ENCODE measurements around the gene LTBP2. TPM values are rescaled to one million over a fixed set of nuclear protein-coding genes. Genes with fewer than 3 reads are reported as not detected.

The LTBP2 gene
- total RNA-seq, 1 donor from 2014 or later, result 0.94 TPM

DNA sequence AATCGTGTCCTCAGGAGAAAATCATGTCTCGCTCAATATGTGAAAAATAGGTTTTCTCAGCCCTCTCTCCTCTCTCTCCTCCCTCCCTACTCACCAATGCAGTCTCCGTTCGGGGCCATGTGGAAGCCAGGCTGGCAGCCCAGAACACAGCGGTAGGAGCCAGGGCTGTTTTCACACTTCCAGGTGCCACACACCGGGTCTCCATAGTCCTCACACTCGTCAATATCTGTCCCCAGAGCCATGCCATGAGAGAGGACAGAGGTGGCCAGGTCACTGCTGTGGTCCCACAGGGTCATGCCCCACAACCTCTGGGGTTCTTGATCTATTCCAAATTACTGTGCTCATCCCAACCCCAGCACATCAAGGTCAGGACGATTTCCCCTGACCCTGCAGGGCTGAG is 105.0 kb downstream of the LTBP2 start:
- no peak for DNase-seq

DNA sequence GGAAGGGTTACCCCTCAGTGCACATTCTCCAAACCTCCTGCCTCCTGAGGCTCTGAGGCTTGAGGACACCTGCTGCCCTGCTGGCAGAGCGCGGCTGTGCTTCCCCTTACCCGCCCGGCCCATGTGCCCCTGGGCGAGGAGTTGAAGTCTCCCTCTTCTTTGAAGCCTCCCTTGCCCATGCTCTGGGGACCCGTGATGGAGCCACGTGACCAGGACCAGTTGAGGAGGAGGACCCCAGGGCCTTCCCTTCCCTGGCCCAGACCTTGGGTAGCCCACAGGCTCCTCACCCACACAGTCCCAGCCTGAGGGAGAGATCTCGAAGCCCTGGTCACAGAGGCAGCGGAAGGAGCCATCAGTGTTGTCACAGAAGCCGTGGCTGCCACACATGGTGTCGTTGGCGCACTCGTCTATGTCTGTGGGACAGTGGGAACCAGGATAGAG is 105.6 kb downstream of the LTBP2 start:
- no peak for DNase-seq

DNA sequence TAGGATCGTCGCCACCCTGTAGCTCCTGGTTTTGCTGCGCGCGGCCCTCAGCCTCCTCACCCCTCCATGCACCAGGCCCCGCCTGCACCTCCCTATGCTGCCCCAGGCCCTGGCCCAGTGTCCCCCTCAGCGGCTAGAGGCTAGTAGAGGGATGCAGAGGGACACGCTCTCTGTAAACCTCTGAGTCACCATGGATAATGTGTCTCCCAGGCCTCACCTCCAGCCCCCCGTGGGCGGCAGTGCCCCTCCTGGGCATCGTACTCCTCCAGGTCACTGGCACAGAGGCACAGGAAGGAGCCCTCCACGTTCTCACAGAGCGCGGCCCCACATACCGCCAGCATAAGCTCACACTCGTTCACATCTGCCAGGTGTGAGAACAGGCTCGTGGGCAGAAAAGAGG is 106.2 kb downstream of the LTBP2 start:
- DNase-seq, result no peak

DNA sequence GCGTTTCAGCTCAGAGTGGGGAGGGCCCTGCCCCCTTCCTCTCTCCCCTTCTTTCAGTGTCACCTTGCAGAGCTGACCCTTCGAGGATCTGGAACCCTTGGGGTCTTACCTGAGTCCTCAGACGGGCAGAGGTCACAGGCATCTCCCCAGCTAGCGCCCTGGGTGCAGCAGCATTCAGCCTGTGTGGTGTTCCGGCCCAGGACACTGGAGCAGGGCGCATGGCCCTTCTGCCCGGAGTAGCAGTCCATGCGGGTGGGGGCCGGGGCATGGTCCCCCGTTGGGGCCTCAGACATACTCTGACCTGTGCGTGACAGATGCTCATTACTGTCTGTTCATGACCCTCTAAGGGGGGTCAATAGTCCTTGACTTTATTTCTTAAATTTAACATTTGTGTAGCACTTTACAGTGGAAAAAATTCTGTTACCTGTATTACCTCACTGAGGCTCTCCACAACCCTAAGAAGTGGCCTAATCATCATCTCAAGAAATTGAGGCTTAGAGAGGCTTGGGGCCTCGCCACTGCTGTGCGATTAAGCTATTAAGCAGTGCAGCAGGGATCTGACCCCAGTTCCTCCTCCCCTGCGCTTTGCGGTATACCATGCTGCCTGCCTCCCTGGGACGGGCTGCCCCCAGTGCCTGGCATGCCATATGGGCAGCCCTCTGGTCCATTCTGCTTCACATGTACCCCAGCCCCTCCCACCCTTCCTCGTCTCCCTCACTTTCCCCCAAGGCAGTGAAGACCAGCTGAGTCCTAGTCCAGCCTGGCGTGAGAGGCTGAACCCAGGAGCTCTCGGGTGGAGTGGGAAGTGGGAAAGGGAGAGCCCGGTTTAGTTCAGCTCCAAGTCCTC is 106.9 kb downstream of the LTBP2 start:
- DNase-seq, result no peak

DNA sequence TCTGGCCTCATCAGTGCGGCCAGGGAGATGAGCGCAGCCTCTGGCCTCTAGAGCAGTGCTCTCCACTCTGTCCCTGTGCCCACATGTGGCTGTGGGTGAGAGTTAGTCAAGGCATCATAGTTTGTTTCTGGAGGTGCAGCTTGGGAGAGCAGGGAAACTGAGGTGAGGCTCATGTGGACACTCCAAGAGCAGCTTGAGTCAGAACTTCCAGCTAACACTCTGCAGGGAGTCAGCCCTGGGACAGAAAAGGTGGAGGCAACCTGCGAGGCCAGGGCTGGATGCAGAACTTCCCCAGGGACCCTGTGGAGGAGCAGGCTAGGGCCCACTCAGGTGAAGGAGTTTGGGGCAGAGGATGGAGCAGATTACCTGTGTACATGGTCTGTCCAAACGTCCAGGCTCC is 107.6 kb downstream of the LTBP2 start:
- DNase-seq, result no peak

DNA sequence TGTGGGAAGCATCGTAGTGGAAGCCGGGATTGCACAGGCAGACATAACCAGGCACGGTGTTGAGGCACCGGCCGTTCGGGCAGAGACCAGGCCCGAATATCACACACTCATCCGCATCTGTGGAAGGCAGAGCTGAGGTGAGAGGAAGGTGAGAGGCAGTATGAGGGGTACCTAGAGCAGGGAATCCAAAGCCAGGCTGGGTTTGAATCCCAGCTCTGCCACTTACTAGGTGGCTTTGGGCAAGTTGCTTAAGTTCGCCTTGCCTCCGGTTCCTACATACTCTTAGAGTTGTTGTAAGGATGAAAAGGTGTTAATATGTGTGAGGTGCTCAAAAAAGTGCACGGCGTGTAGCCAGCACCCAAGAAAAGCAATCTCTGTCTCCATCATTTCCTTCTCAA is 108.1 kb downstream of the LTBP2 start:
- DNase-seq, result no peak

DNA sequence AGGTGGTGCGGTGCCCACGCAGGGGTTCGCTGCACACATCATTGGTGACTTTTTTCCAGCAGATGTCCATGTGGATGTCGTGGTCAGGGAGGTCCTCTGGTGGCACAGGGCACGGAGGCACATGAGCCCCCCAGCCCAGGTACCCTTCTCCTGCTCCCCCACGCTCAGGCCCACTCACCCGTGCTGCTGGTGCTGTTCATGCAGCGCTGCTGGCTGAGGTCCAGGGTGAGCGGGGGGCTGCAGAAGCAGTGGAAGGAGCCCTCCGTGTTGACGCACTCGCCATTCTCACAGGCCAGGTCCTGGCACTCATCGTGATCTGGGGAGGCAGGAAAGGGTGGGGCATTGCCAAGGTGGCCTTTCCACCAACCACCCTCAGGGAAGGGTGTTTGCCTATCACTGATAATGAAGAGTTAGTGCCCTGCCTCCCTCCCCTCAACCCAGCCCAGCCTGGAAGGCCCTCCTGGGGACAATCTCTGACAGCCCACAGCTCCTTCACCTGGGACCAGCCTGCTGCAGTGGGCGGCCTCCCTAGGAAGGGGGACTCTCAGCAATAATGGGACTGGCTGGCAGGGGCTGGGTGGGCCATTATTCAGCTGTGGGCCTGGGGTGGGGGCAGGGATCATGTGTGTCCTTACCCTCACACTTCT is 108.6 kb downstream of the LTBP2 start:
- no peak for DNase-seq

DNA sequence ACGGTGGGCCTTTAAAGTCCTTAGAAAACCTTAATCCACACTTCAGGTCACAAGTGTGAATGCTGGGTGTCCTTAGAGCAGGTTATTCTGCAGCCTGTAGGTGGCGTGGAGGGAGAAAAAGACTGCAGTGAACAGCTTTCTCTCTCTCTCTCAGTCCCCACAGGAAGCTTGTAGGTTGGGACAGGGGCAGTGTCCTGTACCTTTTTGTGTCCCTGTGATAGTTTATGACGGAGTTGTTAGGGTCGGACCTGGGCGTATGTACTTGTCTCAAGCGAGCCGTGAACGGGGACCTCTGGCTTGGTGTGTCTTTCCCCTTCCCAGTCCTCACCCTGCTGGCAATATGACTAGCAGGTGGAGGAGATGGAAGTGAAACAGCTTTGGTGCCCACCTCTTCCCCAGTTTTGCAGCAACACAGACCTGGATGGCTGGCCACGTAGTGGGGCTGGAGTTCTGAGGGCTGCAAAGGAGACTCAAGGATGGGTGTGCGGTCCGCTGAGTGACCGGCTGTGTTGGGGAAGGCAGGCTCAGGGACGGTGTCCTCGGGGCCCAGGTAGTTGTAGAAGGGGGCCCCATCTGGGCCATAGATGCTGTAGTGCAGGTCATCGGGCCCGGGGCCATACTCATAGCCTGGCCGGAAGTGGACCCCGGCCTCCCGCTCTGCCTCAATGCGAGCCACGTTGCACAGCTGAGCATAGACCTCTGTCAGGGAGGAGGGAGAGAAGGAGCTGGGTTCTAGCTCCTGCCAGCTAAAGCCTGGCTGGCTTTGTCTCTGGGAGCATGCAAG is 109.6 kb downstream of the LTBP2 start:
- peak; percentile 9 for DNase-seq

DNA sequence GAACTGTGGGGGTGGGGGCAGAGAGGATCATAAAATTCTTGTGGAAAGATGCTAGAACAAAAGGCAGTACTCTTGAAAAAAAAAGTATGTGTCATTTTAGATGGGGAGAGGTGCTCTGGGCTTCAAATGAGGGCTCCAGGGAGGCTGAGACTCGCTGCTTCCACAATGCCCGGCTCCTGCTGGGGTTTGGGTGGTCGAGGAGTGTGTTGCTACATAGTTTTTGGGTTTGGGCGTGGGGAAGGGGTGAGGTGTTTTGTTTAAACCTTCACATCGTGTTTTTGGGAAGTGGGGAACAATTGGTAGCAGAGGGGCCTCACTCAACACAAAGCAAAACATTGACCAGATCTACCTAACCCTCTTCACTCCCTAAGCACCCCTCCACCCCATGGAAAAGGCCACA is 110.3 kb downstream of the LTBP2 start:
- no peak for DNase-seq

DNA sequence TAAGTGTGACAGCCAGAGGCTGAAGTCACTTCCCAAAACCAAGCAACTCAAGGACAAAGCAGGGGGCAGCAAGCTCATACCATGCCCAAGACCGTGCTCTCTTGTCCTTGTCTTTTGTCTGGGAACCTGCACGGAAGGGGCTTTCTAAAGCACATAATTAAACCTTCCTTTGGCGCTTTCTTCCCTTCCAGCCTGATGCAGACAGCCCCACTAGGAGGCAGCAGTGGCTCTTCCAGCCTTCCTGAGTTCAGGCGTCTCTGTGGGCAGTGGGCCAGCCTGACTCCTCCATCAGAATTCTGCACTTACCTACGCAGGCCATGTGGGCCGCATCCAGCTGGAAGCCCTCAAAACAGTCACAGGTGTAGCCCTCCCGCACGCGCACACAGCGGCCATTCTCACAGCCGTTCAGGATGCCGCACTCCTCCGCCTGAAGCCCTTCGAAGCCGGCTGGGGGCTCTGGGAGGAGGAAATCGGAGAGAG is 110.9 kb downstream of the LTBP2 start:
- DNase-seq, result peak; percentile 35

DNA sequence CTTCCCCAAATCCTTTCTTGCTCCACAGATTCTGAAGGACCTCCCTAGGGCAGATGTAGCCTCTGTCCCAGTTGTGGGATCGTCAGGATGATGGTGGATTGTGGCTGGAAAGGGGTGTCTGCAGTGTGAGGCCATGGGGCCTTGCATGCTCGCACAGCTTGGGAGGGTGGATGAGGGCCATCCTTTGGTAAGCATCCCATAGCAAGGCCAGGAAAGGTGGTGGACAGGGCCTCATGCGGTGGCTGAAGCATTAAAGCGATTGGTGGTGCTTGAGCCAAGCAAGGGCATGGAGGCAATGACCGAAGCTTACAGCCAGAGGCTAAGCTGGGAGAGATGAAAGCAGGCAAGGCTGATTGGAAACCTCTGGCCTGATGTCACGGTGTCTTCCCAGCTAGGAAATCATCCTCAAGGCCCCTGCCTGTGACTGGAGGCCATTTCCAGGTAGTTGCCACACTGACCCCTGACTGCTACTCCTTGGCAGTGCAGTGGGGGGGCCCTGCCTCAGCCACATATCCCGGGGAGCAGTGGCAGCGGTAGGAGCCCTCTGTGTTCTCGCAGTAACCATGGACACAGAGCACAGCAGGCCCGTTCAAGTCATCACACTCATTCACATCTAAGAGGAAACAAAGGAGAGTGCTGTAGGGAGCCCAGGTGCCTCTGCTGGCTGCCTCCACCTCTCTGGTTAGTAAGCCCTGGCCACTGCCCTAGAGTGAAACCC is 111.5 kb downstream of the LTBP2 start:
- no peak for DNase-seq

DNA sequence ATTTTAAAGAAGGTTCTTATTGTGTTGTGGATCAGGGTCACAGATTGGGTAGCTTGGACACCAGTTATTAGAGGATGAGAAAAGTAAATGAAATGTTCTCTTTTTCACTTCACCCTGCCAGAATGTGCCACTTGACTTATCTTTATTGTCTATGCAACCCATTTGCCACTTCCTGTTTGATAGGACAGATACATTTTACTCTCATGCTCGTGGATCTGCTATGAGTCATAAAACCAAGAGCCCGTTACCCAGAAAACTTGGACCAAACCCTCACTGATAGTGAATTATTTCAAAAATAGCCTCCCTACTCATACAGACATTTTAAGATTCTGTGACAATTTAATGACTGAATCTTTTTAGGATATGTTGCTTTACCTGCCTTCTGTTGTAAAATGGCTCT is 116.7 kb downstream of the LTBP2 start:
- DNase-seq, result no peak

DNA sequence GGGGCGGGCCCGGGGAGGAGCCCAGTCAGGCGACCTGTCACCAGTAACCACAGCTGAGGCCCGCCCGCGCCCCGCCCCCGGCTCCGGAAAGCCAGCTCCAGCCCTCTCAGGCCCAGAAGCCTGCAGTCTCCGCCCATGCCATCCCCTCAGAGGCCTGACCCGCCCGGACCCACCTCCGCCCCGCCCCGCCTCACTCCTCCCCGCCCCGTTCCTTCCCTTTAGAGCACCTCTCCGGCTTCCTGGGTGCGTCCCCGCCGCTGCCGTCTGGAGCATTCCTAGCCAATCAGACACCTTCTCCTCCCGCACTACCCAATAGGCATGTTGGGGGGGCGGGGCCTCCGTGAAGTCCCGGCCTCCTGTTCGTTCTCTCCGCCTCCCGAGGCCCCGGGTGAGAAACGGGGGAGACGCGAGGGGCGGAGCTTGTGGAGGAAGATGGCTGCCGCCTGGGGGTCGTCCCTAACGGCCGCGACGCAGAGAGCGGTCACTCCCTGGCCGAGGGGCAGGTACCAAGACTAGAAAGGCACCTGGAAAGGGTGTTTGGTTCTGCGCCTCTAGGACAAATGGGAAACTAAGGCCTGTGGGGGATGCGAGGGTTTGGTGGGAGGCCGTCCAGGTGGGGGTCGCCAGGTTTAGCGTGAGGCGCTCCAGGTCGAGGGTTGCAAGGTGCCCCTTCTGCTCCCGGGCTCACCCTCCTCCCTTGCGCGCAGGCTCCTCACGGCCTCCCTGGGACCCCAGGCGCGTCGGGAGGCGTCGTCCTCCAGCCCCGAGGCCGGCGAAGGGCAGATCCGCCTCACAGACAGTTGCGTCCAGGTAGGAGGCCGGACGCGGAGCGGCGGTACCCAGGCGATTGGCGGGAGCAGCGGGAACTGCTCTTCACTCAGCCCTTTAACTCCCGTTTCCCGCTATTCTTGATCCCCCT is 118.4 kb downstream of the LTBP2 start, which contains the start of gene ISCA2:
Gene ISCA2 (plus strand): TSS at position 423 of the 919 bp plus-strand sequence. CDS start 10 bp downstream, at position 433.
- DNase-seq, result peak; percentile 99

DNA sequence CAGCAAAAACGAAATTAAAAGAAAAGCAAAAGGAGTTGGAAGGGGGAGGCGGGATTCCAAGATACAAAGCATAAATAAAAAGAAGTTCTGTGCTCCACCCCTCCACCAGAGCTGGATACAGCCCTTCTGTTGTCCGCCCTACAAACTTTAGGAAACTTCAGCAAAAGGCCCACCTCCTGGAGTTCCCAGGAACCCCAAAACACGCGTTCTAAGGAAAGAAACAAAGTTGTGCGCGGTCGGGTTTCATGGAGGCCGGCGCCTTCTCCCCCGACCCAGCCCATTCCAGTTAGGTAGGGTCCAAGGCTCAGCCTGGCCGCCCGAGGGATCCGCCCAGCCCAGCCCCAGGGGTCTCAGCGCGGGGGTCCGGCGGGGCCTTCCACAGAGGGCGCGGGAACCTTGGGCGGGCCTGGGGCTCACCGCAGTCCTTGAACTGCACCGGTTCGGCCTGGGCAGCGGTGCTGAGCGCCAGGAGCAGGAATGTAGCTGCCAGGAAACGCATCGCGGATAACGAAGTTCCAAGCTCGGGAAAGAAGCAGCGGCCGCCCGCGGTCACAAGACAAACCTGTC is 119.2 kb downstream of the LTBP2 start, which contains the start of gene NPC2:
Gene NPC2 (minus strand): TSS at position 530 of the 567 bp plus-strand sequence. CDS start 31 bp downstream, at position 499.
- DNase-seq, result no peak

DNA sequence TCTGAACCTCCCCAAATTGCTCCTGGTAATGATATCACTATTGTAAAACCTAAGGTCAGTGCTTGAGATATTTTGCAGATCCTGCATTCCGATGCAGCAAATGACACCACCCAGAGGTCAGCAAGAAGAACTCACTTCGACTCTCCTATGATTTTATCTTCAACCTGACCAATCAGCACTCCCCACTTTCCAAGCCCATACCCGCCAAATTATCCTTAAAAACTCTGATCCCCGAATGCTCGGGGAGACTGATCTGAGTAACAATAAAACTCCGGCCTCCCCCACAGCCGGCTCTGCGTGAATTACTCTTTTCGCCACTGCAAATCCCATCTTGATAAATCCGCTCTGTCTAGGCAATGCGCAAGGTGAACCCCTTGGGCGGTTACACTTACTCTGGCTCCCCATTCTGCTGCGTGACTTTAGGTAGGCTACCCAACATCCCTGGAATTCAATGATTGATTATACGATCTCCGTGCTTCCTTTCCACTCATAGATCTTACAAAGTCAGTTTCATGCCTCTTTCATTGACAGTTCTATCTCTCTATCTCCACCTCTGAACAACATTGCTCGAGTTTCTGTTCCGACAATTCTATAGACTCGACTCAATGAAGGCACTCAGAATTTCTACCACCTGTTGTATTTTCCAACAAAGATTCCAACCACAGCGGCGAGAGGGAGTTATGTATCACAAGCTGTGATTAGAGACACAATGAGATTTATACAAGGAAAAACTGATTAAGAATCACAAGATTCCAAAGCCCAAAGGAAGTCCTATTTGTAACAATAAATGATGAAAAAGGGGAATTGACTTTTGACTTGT is 119.9 kb downstream of the LTBP2 start:
- no peak for DNase-seq

DNA sequence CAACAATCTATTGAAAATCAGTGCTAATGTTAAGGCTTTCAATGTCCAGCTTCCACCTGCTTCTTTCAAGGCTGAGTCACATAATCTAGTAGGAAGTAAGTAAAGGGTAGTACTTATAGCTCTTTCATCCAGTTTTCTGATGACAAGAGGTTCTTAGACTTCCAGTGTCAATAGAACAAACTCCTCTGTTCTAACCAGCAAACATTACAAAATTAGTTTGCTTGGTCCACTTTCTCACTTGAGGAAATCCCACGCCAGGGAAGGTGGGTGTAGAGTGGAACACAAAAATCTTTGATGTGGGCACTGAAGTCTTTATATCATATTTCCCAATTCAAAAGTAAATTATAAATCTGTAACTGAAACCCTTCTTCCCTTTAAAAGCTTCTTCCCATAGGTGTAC is 121.6 kb downstream of the LTBP2 start:
- DNase-seq, result no peak

DNA sequence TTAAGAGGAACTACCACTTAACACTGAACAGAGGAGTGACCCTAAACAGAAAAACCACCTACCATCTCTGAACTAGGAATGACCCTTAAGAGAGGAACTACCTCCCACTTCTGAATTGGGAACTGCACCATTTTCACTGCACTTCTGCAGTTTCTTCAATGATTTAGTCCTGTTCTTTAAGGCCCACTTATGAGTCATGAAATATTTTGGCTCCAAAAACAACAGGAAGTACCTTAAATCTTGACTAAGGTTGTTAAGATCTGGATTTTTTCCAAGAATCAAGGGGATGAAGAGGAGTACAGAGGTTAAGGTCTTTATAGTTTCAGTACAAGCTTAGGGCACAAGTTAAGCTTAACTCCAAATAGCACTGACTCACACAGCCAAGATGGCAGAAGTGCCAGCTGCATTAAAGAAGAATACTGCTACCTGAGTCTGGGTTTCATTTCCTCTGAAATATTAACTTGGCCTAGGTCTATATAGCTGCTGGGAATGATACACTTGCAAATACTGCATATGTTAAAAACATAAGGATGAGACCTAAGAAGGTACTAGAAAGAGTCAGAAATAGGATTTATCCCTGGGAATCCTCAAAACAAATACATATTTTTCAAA is 123.1 kb downstream of the LTBP2 start:
- DNase-seq, result no peak

DNA sequence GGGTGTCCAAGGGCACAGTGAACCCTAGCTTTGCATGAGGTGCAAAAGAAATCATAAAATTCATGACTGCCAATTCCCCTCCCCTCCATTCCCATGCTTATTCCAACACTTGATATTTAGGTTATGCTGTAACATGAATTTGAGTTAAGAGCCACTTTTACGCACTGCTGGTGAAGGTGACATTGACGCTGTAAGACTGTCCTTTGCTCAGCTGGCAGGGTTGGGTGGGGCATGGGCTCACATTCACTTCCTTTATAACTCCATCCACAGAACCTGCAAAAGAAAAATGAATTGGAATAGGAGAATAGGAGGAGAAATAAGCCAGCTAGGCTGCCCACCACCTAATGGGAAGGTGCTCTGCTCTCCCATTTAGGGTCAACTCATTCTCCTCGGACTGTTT is 125.9 kb downstream of the LTBP2 start:
- no peak for DNase-seq

DNA sequence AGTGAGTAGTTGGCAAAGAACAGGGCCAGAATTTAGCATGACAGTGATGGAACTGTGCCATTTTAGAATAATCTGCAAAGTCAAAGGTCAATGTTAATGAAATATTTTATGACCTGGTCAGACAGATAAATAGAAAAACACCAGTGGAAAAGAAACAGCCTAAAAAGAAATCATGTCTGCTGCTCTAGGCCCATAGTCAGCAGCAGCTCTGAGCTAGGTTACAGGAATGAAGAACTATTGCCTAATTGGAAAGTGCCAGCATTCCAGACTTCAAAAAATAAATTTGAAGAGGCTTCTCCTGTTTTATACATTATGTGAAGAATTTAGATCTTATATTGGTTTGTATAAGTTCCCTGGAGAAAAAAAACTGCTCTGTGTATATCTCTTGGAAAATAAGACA is 128.7 kb downstream of the LTBP2 start:
- no peak for DNase-seq

Data from occipital lobe (tissue), 2 donors.